HG02981 (cell line): ENCODE measurements around the gene STARD5.

Experiments
- ATAC-seq: cut with Tn5 transposase; IDR thresholded peaks from one replicate; pipeline ENCODE4 v1.9.1; 2021; ENCODE audit warnings: mild to moderate bottlenecking, moderate library complexity; ENCODE audit not compliant: unreplicated experiment

STARD5 gene

GRCh38 chr15:81296186-81296585 is 27.8 kb downstream of the STARD5 start:
- no peak for ATAC-seq

GRCh38 chr15:81295486-81296121 is 28.3 kb downstream of the STARD5 start:
- ATAC-seq: no peak

- no peak for ATAC-seq
Observed at GRCh38 chr15:81294516-81294880, 29.4 kb downstream of the STARD5 start.

GRCh38 chr15:81293728-81294515 is 30.0 kb downstream of the STARD5 start:
- ATAC-seq: peak; percentile 62

- ATAC-seq: peak; percentile 33
Observed at GRCh38 chr15:81292523-81293001, 31.4 kb downstream of the STARD5 start.

GRCh38 chr15:81291916-81292522 is 31.9 kb downstream of the STARD5 start:
- ATAC-seq: no peak

GRCh38 chr15:81289910-81290309 is 34.0 kb downstream of the STARD5 start:
- ATAC-seq: no peak

GRCh38 chr15:81288616-81289015 is 35.3 kb downstream of the STARD5 start:
- no peak for ATAC-seq

GRCh38 chr15:81288040-81288439 is 35.9 kb downstream of the STARD5 start:
- ATAC-seq: no peak

- ATAC-seq: peak; percentile 38
Observed at GRCh38 chr15:81286621-81287121, 37.3 kb downstream of the STARD5 start.

GRCh38 chr15:81285461-81285860 is 38.5 kb downstream of the STARD5 start:
- ATAC-seq: no peak

GRCh38 chr15:81284256-81285031 is 39.5 kb downstream of the STARD5 start:
- ATAC-seq: no peak

GRCh38 chr15:81282911-81283310 is 41.0 kb downstream of the STARD5 start:
- no peak for ATAC-seq

GRCh38 chr15:81282606-81282895 is 41.4 kb downstream of the STARD5 start:
- ATAC-seq: no peak

GRCh38 chr15:81281766-81282605 is 42.0 kb downstream of the STARD5 start:
- no peak for ATAC-seq

- ATAC-seq: no peak
Observed at GRCh38 chr15:81281456-81281735, 42.5 kb downstream of the STARD5 start.

- no peak for ATAC-seq
Observed at GRCh38 chr15:81280696-81281455, 43.1 kb downstream of the STARD5 start.

- no peak for ATAC-seq
Observed at GRCh38 chr15:81279621-81280485, 44.1 kb downstream of the STARD5 start.
